HG03060 (cell line): ENCODE data around the gene COL13A1.

Experiments
- ATAC-seq: cut with Tn5 transposase; IDR thresholded peaks from one replicate; pipeline ENCODE4 v1.9.1; 2021; ENCODE audit warnings: low read depth, moderate number of reproducible peaks; ENCODE audit not compliant: unreplicated experiment

Gene COL13A1

DNA sequence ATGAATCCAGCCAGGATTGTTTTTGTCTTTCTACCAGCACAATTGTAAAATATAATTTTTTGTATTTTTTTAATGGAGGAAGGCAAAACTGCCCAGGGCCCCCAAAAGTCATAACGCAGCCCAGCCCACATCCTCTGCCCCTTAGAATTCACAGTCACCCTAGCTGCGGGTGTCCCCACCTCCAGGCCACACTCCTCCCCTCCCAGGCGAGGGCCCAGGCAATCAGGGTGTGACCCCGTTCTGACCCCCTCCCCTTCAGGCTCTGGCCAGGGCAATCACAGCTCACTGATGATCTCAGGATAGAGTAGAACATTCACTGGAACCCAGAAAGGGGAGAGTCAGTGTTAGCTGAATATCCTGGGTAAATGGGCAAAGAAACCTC, 158.9 kb downstream of the COL13A1 start:
- no peak for ATAC-seq

DNA sequence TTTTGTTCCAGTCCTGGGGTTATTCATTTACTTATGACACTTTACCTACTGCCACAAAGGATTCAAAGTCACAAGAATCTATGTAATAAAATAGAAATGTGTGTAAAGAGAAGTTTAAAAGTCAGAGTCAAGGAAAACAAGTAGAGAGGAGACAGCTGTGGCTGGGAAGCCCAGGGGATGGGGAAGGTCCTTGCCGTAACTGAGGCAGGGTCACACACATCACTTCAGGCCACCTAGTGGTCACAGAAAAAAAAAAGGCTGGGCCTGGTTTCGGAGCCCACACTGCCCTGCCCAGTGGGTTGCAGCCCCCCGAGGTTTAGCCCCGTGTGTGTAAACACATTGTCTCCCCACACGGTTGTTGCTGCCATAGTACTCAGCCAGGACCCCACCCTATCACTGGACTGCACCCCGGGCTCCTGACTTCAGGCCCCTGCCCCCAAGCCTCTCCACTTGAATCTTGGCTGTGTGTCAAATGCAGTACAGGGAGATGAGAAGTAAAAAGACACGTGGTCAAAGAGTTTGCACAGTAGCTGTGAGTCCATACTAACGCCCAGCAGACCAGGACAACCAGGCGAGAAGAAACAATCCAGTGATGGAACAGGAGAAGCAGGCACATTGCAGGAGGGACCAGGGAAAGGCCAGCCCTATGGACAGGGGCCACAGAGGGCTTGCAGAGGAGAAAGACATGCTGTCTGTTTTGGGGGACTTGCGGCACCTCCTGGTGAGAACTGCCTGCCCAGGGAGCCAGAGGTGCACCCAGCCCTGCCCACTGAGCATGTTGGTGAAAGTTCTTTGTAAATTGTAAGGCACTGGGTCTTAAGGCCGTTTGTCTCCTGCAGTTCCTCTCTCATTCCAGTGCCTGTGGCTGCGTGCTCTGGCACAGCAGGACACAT, 159.5 kb downstream of the COL13A1 start:
- ATAC-seq = no peak

DNA sequence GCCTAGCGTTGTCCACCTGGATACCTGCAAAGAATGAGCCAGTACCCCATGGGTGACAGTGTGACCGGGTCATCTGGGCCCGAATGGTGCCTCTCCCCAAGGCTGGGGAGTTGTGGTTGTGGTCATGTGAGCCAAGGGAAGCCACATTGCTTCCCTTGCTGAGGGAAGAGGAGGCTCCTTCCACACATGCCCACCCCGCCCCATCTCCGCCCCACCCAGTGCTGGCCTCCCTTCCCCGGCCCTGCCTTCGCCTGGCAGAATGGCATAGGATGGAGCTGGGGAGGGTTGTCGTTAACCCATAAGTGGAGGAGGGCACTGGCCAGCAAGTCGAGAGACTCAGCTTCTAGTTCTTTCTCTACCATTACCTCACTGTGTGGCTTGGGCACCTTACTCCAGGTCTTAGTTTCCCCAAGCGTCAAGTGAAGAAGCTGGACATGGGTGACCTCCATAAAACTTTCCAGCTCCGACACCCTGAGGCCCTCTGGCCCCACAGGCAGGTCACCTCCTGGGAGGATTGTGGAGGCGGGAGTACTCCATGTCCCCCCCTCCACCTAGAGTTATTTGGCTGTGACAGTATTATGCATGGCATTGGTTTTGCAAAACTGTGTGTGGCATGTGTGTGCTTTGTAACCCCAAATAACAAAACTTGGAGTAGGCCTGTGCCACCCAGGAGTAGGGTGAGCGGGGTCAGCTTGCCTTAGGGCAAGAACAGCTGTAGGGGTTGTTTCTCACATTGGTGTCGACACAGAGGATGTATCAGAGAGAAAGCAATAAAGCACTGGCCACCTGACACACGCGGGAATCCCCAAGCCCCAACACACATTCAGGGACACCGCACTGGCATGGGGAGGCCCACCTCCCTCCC, 160.4 kb downstream of the COL13A1 start:
- ATAC-seq = no peak

- no peak for ATAC-seq
These were observed 161.0 kb downstream of the COL13A1 start for GRCh38 chr10:69962746-69963135.

DNA sequence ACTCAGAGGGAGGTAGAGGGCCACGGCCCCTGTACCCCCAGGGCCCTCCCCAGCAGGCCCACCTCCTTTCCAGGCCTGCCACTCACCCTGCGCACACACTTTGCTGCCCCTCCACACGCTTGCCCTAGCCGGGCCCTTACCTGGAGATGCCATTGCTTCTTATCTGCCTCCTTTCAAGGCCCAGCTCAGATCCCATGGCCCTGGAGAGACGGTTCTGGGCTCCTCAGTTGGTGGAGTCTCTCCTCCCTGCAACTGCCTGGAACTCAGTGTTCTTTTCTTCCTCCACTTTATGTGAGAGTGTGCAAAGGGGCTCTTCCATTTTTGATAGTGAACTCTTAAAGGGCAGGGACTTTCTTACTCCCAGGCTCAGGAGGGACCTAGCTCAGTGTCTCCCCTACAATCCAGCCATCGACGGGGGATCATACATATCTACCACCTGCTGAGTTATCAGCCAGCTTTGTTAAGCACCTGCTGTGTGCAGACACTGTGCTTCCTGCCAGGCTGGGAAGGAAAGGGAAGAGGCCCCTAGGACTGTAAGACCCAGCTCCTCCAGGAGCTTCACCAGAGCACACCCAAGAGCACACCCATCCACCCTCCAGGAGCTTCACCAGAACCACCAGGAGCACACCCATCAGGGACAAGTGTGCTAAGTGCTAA, 161.6 kb downstream of the COL13A1 start:
- no peak for ATAC-seq

DNA sequence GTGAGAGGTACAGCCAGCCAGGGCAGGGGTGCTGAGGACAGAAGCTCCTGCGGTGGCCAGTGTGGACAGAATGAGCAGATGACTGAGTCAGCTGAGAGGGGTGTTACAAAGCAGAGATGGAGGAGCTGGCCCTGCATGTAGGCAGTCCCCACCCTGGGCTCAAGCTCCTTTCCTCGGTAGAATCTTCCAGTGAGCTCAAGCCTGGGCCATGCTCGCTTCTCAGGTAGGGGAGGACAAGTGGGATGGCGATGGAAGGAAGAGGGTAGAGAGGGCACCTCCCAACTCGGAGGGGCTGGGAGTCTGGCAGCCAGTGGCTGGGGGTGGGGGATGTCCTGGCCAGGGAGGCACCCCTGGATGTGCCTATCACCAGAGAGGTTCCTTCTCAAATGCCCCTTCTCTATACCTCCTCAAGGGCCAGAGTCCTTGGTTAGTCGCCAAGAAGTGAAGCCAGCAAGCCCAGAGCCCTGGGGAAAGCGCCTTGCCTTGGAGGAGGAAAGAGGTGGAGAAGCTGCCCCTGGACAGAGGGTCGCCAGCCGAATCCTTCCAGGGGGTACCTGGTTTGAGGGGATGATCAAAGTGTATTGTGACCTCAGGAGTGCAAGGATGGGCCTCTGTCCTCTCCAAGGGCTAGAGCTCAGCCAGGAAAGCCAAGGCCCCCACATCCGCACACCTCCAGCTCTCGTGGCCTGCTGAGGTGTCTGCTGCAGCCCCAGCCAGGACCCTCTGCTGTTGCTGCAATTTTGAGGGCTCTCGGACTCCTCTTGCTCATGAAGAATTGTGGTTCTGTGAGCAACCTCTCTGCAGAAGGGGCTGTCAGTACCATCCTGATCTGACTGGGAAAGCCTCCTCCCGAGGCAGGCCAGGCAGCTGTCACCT, 162.4 kb downstream of the COL13A1 start:
- no peak for ATAC-seq

DNA sequence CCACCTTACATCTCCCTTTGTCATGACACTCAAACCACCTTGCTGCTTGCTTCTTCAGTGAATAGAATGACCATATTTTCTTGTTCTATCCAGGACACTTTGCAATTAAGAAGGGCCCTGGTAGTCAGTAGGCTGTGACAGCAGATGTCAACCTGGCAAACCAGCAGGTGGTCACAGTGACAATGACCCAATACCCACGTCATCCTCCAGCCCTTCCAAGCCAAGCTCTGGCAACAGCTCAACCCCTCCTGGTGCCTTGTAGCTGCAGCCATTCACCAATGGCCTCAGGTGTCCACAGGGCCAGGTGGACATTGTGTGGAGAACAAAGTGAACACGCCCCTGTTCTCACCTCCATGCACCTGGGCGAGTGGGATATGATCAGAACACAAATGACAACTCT, 163.4 kb downstream of the COL13A1 start:
- no peak for ATAC-seq

DNA sequence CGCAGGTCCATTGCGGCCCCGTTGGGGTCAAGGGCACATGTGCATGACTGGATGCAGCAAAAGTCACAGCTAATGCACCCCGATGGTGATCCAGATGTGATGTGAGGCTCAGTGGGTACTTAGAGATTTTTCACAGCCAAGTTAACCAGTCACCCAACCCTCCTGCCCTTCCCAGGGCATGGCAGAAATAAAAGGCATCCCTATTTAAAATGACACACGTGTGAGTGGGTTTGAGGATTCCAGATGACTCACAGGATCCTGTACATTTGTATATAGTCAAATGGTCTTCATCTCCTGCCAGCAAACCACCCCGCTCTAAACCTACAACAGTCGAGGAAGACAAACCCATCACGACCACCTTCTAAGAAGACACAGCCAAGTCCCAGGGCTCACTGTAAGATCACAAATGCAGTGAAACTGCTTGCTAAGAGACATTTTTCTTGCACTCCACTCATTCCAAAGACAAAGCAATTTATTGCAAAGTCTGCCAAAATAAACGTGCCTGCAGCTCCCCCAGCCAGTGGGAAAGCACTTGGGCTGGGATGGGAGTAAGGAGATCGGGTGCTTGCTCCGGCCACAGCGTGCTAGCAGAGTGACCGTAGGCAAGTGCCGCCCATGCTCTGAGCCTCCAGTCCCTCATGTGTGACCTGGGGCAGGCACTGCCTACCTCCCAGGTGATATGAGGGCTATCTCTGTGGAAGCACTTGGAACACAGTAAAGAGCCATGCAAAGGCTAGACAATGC, 164.4 kb downstream of the COL13A1 start:
- no peak for ATAC-seq

- no peak for ATAC-seq
These were observed 167.1 kb downstream of the COL13A1 start for GRCh38 chr10:69968830-69969229.

GRCh38 chr10:69969977-69970376, 168.3 kb downstream of the COL13A1 start:
- no peak for ATAC-seq

DNA sequence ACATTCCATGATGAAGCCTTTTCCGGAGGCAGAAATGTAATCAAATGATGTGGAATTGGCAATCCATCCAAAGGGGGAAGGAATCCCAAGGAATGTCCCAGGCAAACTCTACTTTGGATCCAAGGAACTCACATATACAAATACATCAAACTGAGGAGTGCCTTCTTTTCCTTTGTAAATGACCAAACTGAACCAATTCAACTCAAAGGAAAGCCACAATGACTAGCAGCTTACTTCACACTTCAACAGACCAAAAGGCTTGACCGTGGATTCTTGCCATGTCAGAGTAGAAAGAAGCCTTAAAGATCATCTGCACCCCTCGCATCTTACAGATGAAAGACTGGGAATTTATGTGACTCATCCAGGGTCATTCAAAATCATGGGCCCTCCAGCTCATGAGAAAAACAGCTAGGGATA, 171.3 kb downstream of the COL13A1 start:
- ATAC-seq = no peak

DNA sequence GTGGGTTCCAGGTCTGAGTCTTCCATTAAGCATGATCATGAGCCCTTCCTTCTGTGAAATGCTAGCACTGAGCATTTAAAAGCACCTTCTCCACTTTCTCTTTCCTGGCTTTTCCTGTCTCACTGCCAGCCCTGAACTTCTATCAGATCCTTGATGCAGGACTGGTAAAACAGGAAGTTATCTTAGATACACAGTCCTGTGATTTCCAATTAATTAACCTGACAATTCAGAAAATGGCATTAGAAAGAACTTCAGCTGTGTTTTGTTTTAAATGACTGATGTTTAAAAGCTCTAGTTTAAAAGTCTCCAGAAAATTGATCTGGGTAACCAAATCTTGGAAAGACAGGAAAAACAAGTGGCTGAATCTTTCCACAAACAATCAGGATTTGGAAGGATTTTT, 172.0 kb downstream of the COL13A1 start:
- ATAC-seq = no peak

- ATAC-seq = no peak
These were observed 172.9 kb downstream of the COL13A1 start for GRCh38 chr10:69974551-69975155.

GRCh38 chr10:69976795-69977546, 175.3 kb downstream of the COL13A1 start:
- ATAC-seq = no peak

- no peak for ATAC-seq
These were observed 177.5 kb downstream of the COL13A1 start for GRCh38 chr10:69979174-69979573.

DNA sequence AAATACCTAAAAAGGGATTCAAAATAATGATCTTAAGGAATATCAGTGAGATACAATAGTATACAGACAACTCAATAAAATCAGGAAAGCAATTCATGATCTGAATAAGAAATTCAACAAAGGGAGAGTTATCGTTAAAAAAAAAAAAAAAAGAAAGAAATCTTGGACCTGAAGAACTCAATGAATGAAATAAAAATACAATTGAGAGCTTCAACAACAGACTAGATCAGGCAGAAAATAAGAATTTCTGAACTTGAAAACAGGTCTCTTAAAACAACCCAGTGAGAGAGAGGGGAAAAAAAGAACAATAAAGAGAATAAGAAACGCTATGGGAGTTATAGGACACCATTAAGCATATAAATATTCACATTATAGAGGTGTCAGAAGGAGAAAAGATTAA, 179.0 kb downstream of the COL13A1 start:
- no peak for ATAC-seq

DNA sequence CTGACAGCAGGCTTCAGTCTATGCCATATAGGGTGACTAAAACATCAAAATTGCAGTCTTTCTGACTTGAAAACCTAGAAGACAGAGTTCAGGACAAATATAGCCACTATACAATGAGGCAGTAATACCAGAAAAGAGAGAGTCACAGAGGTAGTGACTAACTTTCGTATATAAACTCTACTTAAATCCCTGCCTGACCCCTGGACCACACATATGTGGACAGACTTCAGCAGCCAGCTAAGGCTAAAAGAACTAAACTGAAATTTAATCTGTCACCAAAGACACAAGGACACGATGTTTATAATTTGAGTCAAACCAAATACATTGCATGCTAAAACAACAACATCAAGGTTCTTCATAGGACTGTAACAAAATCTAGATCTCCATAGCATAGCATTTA, 186.4 kb downstream of the COL13A1 start:
- ATAC-seq = no peak

- no peak for ATAC-seq
These were observed 189.4 kb downstream of the COL13A1 start for GRCh38 chr10:69991151-69991550.
